HepG2 (cell line): Measurements from ENCODE around the gene GLI3. TPM values are rescaled to one million over a fixed set of nuclear protein-coding genes. Genes with fewer than 3 reads are reported as not detected.

Experiments used
- ATAC-seq: fragments of 200-7000 bp; cut with Tn5 transposase; 3 replicates; pipeline ENCODE4 v1.9.1; 2020; ENCODE audit warnings: mild to moderate bottlenecking, moderate library complexity
- BruUV-seq: library from RNA; stranded (reverse); fragments of 400-500 nt; replicated peaks from 2 replicates; lab custom pipeline; 2021; lab: Mats Ljungman, UMichigan
- CTCF ChIA-PET: fragments of 300-600 bp; formaldehyde crosslinking; extraction: SDS; loops from one replicate; lab custom pipeline; 2021; ENCODE audit warnings: low total read pairs, inconsistent platforms, low intra/inter-chr PET ratio; lab: Yijun Ruan, JAX
- POLR2A ChIA-PET: fragments of 350-600 bp; sonication (Branson Sonifier 250); formaldehyde crosslinking; loops from one replicate; lab custom pipeline; 2020; ENCODE audit warnings: antibody characterized with exemption, inconsistent platforms; lab: Yijun Ruan, JAX
- DNase-seq: peaks from one replicate; pipeline ENCODE4 v3.0.0-alpha.2; 2015; ENCODE audit warnings: low spot score
- FAIRE-seq: peaks from 3 replicates; lab custom pipeline; 2011; peaks lifted over from hg19 to GRCh38; lab: Jason Lieb, UNC
- H2AFZ ChIP-seq: one replicate; pipeline ENCODE4 v1.6.1; 2011; ENCODE audit warnings: low read length, inconsistent platforms
- H3K27ac ChIP-seq: fragments of 300-600 bp; 3 replicates; pipeline ENCODE4 v1.8.0; 2011; ENCODE audit warnings: mixed run types, mild to moderate bottlenecking, mixed read lengths, low read length, inconsistent platforms; ENCODE audit not compliant: insufficient read depth; ENCODE audit errors: extremely low read length
- H3K27me3 ChIP-seq, 2 experiments: fragments of 200-600 bp in 1 of 2; 2 replicates in 1 of 2; 3 replicates in 1 of 2; pipeline versions ENCODE4 v1.6.0 to v1.8.0; 2011; ENCODE audit warnings: low read length in 2 of 2, mild to moderate bottlenecking in 2 of 2, moderate library complexity in 2 of 2, inconsistent platforms in 1 of 2; ENCODE audit not compliant: insufficient read depth in 2 of 2, control insufficient read depth in 1 of 2
- H3K36me3 ChIP-seq, 2 experiments: fragments of 200-600 bp in 1 of 2; replicated peaks in 1 of 2; 2 replicates in 1 of 2; 3 replicates in 1 of 2; pipeline versions ENCODE4 v1.5.1 to v1.8.0; 2011; ENCODE audit warnings: low read length in 2 of 2, inconsistent platforms in 1 of 2; ENCODE audit not compliant: insufficient read depth in 2 of 2, control insufficient read depth in 1 of 2
- H3K4me1 ChIP-seq: 2 replicates; pipeline ENCODE4 v1.5.1; 2012; ENCODE audit warnings: low read length, inconsistent platforms; ENCODE audit not compliant: insufficient read depth
- H3K4me2 ChIP-seq: 2 replicates; pipeline ENCODE4 v1.6.0; 2011; ENCODE audit warnings: low read depth, low read length, inconsistent platforms
- H3K4me3 ChIP-seq, 3 experiments: fragments of 200-600 bp in 1 of 3; sonication (generic), shearing (Covaris generic) in 1 of 3; replicated peaks in 1 of 3; 2 replicates each; pipeline ENCODE4 v1.5.1; 2011 to 2016; ENCODE audit warnings: low read length in 3 of 3, inconsistent platforms in 2 of 3, low read depth in 2 of 3, mild to moderate bottlenecking in 2 of 3, control low read depth in 1 of 3, mixed read lengths in 1 of 3; ENCODE audit not compliant: insufficient read depth in 1 of 3
- H3K79me2 ChIP-seq: one replicate; pipeline ENCODE4 v1.6.1; 2011; ENCODE audit warnings: low read length, inconsistent platforms; ENCODE audit not compliant: insufficient read depth
- H3K9ac ChIP-seq: 2 replicates; pipeline ENCODE4 v1.6.0; 2011; ENCODE audit warnings: mild to moderate bottlenecking, low read depth, low read length, inconsistent platforms; ENCODE audit not compliant: insufficient read depth
- H3K9me3 ChIP-seq: 2 replicates; pipeline ENCODE4 v1.5.1; 2012; ENCODE audit warnings: mild to moderate bottlenecking, low read length
- H4K20me1 ChIP-seq: 2 replicates; pipeline ENCODE4 v1.6.0; 2011; ENCODE audit warnings: inconsistent platforms, mild to moderate bottlenecking, low read length, moderate library complexity; ENCODE audit not compliant: insufficient read depth
- AHDC1 ChIP-seq: sonication (generic); formaldehyde crosslinking; IDR thresholded peaks from 2 replicates; pipeline ENCODE4 v1.5.1; 2020; ENCODE audit warnings: mild to moderate bottlenecking, missing genetic modification reagents, borderline replicate concordance
- ATAD3A ChIP-seq: sonication (generic); formaldehyde crosslinking; IDR thresholded peaks from 2 replicates; pipeline ENCODE4 v1.4.0; 2020; ENCODE audit warnings: missing genetic modification reagents
- DZIP1 ChIP-seq: sonication (generic); formaldehyde crosslinking; IDR thresholded peaks from 2 replicates; pipeline ENCODE4 v1.5.0; 2020; ENCODE audit warnings: mild to moderate bottlenecking, missing genetic modification reagents
- NR0B2 ChIP-seq: sonication (generic); formaldehyde crosslinking; IDR thresholded peaks from 2 replicates; pipeline ENCODE4 v1.4.0; 2020; ENCODE audit warnings: mild to moderate bottlenecking, missing genetic modification reagents
- TGIF2 ChIP-seq: IDR thresholded peaks from 2 replicates; pipeline ENCODE4 v1.6.1; 2016; ENCODE audit warnings: control low read depth, missing compliant biosample characterization
- ZFP36 ChIP-seq: fragments of 150-350 bp; IDR thresholded peaks from 2 replicates; pipeline ENCODE4 v1.6.1; 2018; ENCODE audit warnings: borderline replicate concordance, low read length, low read depth; ENCODE audit not compliant: partially characterized antibody
- ZNF280B ChIP-seq: sonication (generic); formaldehyde crosslinking; IDR thresholded peaks from 2 replicates; pipeline ENCODE4 v1.5.0; 2020; ENCODE audit warnings: missing genetic modification reagents, mild to moderate bottlenecking, borderline replicate concordance
- ZNF512B ChIP-seq: sonication (generic); formaldehyde crosslinking; IDR thresholded peaks from 2 replicates; pipeline ENCODE4 v1.5.1; 2020; ENCODE audit warnings: missing genetic modification reagents, mild to moderate bottlenecking, borderline replicate concordance
- ZNF564 ChIP-seq: sonication (generic); formaldehyde crosslinking; IDR thresholded peaks from 2 replicates; pipeline ENCODE4 v1.8.1; 2023; ENCODE audit warnings: mild to moderate bottlenecking, missing genetic modification reagents
- WGBS: methylation state at CpG from one replicate; pipeline ENCODE4 v1.1.6; 2017; ENCODE audit warnings: low lambda C conversion rate; 5-methylcytosine and 5-hydroxymethylcytosine counted together
- in situ Hi-C: cut with HindIII; loops from 2 replicates; pipeline ENCODE4 v1.10.0; 2017; ENCODE audit warnings: low pct_unique_long_range_greater_than_20kb; ENCODE audit not compliant: extremely low pct_ligation_motif_present
- intact Hi-C: fragments of 100-400 bp; cut with micrococcal nuclease; formaldehyde crosslinking; loops from one replicate; pipeline ENCODE4 v1.10.0; 2022; ENCODE audit not compliant: unreplicated experiment
- polyA plus RNA-seq, 8 experiments: library from polyadenylated mRNA; depleted of rRNA in 3 of 8; stranded (reverse) in 7 of 8; unstranded in 1 of 8; fragments of >200 nt; fragmentation: Illumina TruSeq in 4 of 8; extraction: Trizol in 4 of 8; gene quantifications; 2 replicates each; pipeline versions ENCODE4 v1.2.1 to v1.2.3, GENCODE V29; 2011 to 2016; ENCODE audit warnings: low read depth in 4 of 8, missing spikeins in 1 of 8, mixed read lengths in 1 of 8; ENCODE audit not compliant: insufficient read depth in 1 of 8
- total RNA-seq, 5 experiments: library from RNA; depleted of rRNA; stranded (reverse); fragments of >200 nt; fragmentation: Illumina TruSeq; extraction: Trizol; gene quantifications; 2 replicates each; pipeline ENCODE4 v1.2.3, GENCODE V29; 2016; ENCODE audit warnings: low read depth in 1 of 5

GLI3 gene
- total and polyA plus RNA-seq, 2 of the 13 experiments (the other 11 are each of a cell fraction or from before 2014, with no cell fraction given), result not detected

GRCh38 chr7:42283553-42283952, 46.5 kb upstream of the GLI3 start (continued):
- no peak for TF ChIP-seq AHDC1 (CRISPR knock-in tag)
- TF ChIP-seq DZIP1 (CRISPR knock-in tag), result no peak
- no peak for TF ChIP-seq ZNF564 (CRISPR knock-in tag)
- TF ChIP-seq, all 625 proteins: peak for 0

GRCh38 chr7:42278344-42278743, 41.3 kb upstream of the GLI3 start:
- no peaks in the 10 kb centered on the region for H3K4me1 ChIP-seq
- BruUV-seq, result no TSS peak
- 10% methylated on average over 4 of the region's 4 CpGs for WGBS
- H3K79me2 ChIP-seq, result no peaks in the 10 kb centered on the region
- no peaks in the 10 kb centered on the region for H3K27me3 ChIP-seq
- H3K36me3 ChIP-seq, result no peaks in the 10 kb centered on the region
- H3K9ac ChIP-seq, result no peak overlapping the region
- no peak for FAIRE-seq
- no peak overlapping the region for H3K27ac ChIP-seq
- H3K4me3 ChIP-seq, result no peak overlapping the region
- ChIA-PET CTCF (no interaction called here), POLR2A (no interaction called here)
- H4K20me1 ChIP-seq, result no peaks in the 10 kb centered on the region
- no peak for ATAC-seq
- no peak for DNase-seq
- no peaks in the 10 kb centered on the region for H3K9me3 ChIP-seq
- in situ Hi-C loops (no loop called here), intact Hi-C loops (no loop called here)
- no peak overlapping the region for H3K4me2 ChIP-seq
- H2AFZ ChIP-seq, result no peak overlapping the region
- TF ChIP-seq ATAD3A (CRISPR knock-in tag) (no peak), TGIF2 (no peak), ZFP36 (no peak), ZNF512B (no peak), NR0B2 (CRISPR knock-in tag) (no peak), ZNF280B (CRISPR knock-in tag) (no peak)
